T-cell (primary cell): ENCODE measurements around the gene SETDB1. TPM values are rescaled to one million over a fixed set of nuclear protein-coding genes. Genes with fewer than 3 reads are reported as not detected.

Experiments
- ATAC-seq, 4 experiments: fragments of 200-7000 bp in 3 of 4; fragments of 150-1000 bp in 1 of 4; cut with Tn5 transposase; replicated peaks in 1 of 4; 1 replicate in 3 of 4; 2 replicates in 1 of 4; pipeline ENCODE4 v1.10.0; 2021; ENCODE audit warnings: moderate library complexity in 3 of 4, mild to moderate bottlenecking in 2 of 4, moderate number of reproducible peaks in 1 of 4
- CTCF ChIA-PET, 2 donors: fragments of 300-600 bp; sonication (Branson Sonifier 250); formaldehyde crosslinking; loops; one replicate each; lab custom pipeline; 2022; ENCODE audit warnings: antibody characterized with exemption in 2 of 2; lab: Charles Lee
- POLR2A ChIA-PET, 2 donors: fragments of 300-600 bp; sonication (Branson Sonifier 250); formaldehyde crosslinking; loops; one replicate each; lab custom pipeline; 2022; ENCODE audit warnings: antibody characterized with exemption in 2 of 2; lab: Charles Lee
- DNase-seq, 35 experiments: peaks; one replicate each; pipeline versions ENCODE4 v3.0.0 to v3.0.0-alpha.2; 2013 to 2023
- H3K27ac ChIP-seq: one replicate; pipeline ENCODE4 v1.5.1; 2013; ENCODE audit warnings: low read length
- H3K27me3 ChIP-seq, 2 experiments: replicated peaks in 1 of 2; 1 replicate in 1 of 2; 2 replicates in 1 of 2; pipeline versions ENCODE4 v1.6.1 to v1.7.0; 2013; ENCODE audit warnings: low read length in 1 of 2, mixed read lengths in 1 of 2; ENCODE audit not compliant: control insufficient read depth in 2 of 2, insufficient read depth in 2 of 2; ENCODE audit errors: extremely low read depth in 1 of 2
- H3K36me3 ChIP-seq, 2 donors: 1 replicate in 1 of 2; 2 replicates in 1 of 2; pipeline versions ENCODE4 v1.6.1 to v1.7.0; 2013; ENCODE audit warnings: low read length in 1 of 2; ENCODE audit not compliant: control insufficient read depth in 2 of 2, insufficient read depth in 1 of 2; ENCODE audit errors: extremely low read depth in 1 of 2
- H3K4me1 ChIP-seq, 2 experiments: 1 replicate in 1 of 2; 2 replicates in 1 of 2; pipeline versions ENCODE4 v1.6.1 to v1.7.0; 2013; ENCODE audit warnings: low read length in 2 of 2, mixed read lengths in 1 of 2; ENCODE audit not compliant: insufficient read depth in 2 of 2, control insufficient read depth in 1 of 2; ENCODE audit errors: extremely low read depth in 1 of 2
- H3K4me3 ChIP-seq, 2 donors: 1 replicate in 1 of 2; 2 replicates in 1 of 2; pipeline versions ENCODE4 v1.5.1 to v1.7.0; 2013; ENCODE audit warnings: mild to moderate bottlenecking in 2 of 2, low read length in 1 of 2, moderate library complexity in 1 of 2; ENCODE audit not compliant: control insufficient read depth in 1 of 2; ENCODE audit errors: extremely low read depth in 1 of 2
- H3K9me3 ChIP-seq: 2 replicates; pipeline ENCODE4 v1.7.0; 2013
- H3K27ac Mint-ChIP-seq, 2 donors: one replicate each; pipeline ENCODE4 v1.8.0; 2020 to 2021; ENCODE audit warnings: mild to moderate bottlenecking in 2 of 2, mixed read lengths in 2 of 2
- H3K27me3 Mint-ChIP-seq, 2 donors: one replicate each; pipeline ENCODE4 v1.8.0; 2021 to 2022; ENCODE audit warnings: mixed read lengths in 2 of 2
- H3K36me3 Mint-ChIP-seq: one replicate; pipeline ENCODE4 v1.8.0; 2021; ENCODE audit warnings: mixed read lengths
- H3K4me1 Mint-ChIP-seq, 3 donors: one replicate each; pipeline ENCODE4 v1.8.0; 2020 to 2022; ENCODE audit warnings: mixed read lengths in 3 of 3, mild to moderate bottlenecking in 1 of 3
- H3K4me3 Mint-ChIP-seq, 3 donors: one replicate each; pipeline ENCODE4 v1.8.0; 2020 to 2022; ENCODE audit warnings: mild to moderate bottlenecking in 3 of 3, mixed read lengths in 3 of 3, moderate library complexity in 3 of 3
- H3K9me3 Mint-ChIP-seq, 3 donors: one replicate each; pipeline ENCODE4 v1.8.0; 2020 to 2022; ENCODE audit warnings: mixed read lengths in 3 of 3
- WGBS: methylation state at CpG from one replicate; pipeline ENCODE4 v1.1.5; 2013; ENCODE audit warnings: missing lambda C conversion rate; ENCODE audit not compliant: insufficient coverage; 5-methylcytosine and 5-hydroxymethylcytosine counted together
- total RNA-seq, 35 experiments: library from RNA in 6 of 35; stranded (reverse) in 6 of 35; fragments of 120-200 nt in 1 of 35; gene quantifications; one replicate each; pipeline versions ENCODE4 v1.2.1 to v1.2.4 and lab custom pipeline; 2013 to 2026

SETDB1 gene
- total RNA-seq, 5 donors from 2014 or later (not counting 1 experiment from before 2014, with no cell fraction given) = 44.5 to 72.6 (median 62.5) TPM

DNA sequence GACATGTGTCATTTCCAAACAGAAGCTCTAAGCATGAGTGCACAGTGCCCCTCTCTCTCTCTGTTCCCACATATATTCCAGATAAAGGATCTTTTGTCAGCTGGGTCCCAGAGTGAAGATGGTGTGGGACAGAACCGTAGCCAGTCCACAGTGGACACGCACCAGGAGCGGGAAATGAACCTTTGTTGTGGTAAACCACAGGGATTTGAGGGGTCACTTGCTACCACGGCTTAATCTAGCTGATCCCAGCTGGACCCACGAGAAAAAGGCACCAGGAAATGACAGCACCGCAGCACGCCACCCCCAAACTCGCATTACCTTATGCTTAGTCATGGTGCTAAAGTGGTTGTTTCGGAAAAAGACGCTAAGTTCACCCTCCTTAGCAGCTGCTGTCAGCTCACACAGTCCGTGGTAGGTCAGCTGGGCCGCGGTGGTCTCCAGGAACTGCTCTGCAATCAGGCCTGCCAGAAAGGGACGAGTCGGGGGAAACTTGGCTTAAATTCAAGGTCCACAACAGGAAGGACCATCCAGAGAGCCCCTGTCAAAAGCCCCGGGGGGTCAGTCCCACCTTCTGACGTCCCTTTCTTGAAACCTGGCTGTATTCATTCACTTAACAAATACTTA lies 73.0 kb downstream of the SETDB1 start:
- Mint-ChIP-seq H3K27ac (peak overlapping the region; percentile 59 to 78), H3K9me3 (no peaks in the 10 kb centered on the region), H3K4me1 (peaks cover 35 to 45% (median 43%) of the 10 kb centered on the region in 3 donors), H3K27me3 (no peaks in the 10 kb centered on the region), H3K4me3 (no peak overlapping the region), H3K36me3 (peaks cover 27% of the 10 kb centered on the region)
- no peak for DNase-seq
- H3K36me3 ChIP-seq = peaks cover 17 to 42% of the 10 kb centered on the region in 2 donors
- ATAC-seq = no peak
- H3K4me3 ChIP-seq = no peak overlapping the region
- H3K27me3 ChIP-seq = peaks cover 0 to 2% of the 10 kb centered on the region in 2 experiments
- no peak overlapping the region for H3K27ac ChIP-seq
- ChIA-PET POLR2A (interaction anchor here in 1 of 2 donors (0.5 to 0.7 kb wide), 2 partner anchors 14 to 25 kb away, joined by 3 read pairs; no protein-coding TSS in a partner anchor), CTCF (interaction anchor here in 1 of 2 donors (0.6 to 0.7 kb wide), 2 partner anchors 100 to 427 kb away, joined by 4 to 5 read pairs; no protein-coding TSS in a partner anchor)
- 55% methylated on average over 10 of the region's 17 CpGs for WGBS
- H3K9me3 ChIP-seq = no peaks in the 10 kb centered on the region
- peaks cover 19 to 37% of the 10 kb centered on the region in 2 experiments for H3K4me1 ChIP-seq

DNA sequence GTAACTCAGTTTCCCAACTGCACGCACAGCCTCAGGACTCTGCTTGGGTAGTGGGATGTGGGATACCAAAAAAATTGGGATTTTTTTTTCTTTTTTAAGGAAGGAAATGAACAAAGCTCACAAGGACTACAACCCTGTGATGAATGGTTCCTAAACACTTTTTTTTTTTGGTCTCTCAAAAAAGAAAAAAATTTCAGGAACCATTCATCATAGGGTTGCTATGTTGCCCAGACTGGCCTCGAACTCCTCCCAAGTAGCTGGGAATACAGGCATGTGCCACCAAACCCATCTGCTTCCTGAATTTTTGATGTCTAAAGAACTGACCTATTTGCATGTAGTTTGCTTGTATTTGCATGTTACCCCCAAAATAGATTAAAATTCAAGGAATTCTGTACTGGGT lies 73.8 kb downstream of the SETDB1 start:
- ATAC-seq (no peak), DNase-seq (no peak)
- Mint-ChIP-seq H3K27ac (no peak overlapping the region), H3K4me3 (no peak overlapping the region), H3K36me3 (peaks cover 27% of the 10 kb centered on the region), H3K4me1 (peaks cover 37 to 51% (median 49%) of the 10 kb centered on the region in 3 donors), H3K27me3 (no peaks in the 10 kb centered on the region), H3K9me3 (no peaks in the 10 kb centered on the region)
- no peaks in the 10 kb centered on the region for H3K9me3 ChIP-seq
- no peak overlapping the region for H3K27ac ChIP-seq
- no peak overlapping the region for H3K4me3 ChIP-seq
- WGBS = 100% methylated on average over 1 of the region's 2 CpGs
- ChIA-PET POLR2A (interaction anchor here (0.7 kb wide), 2 partner anchors 26 to 481 kb away, joined by 3 read pairs; no protein-coding TSS in a partner anchor), CTCF (interaction anchor here (0.5 to 0.7 kb wide), 2 partner anchors 15 to 100 kb away, joined by 5 to 11 read pairs; no protein-coding TSS in a partner anchor)
- H3K4me1 ChIP-seq = peaks cover 22 to 42% of the 10 kb centered on the region in 2 experiments
- H3K27me3 ChIP-seq = peaks cover 0 to 2% of the 10 kb centered on the region in 2 experiments
- H3K36me3 ChIP-seq = peaks cover 17 to 42% of the 10 kb centered on the region in 2 donors

DNA sequence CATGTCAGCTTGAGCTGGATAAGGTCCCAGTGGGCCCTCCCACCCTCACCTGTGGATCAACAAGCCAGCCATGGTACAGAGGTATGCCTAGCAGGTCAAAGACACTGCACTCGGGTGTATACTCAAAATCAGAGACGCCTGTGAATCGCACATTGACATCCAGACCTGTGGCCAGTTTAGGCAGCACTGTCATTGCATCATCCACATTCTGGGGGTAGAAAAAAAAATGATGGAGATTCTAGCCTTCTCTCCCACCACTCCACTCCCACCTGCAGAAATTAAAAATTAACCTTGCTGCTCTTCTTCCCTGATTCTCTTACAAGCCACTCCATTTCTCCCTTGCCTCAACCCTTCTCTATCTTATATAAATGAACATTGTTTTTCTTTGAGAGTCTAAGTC lies 74.2 kb downstream of the SETDB1 start:
- Mint-ChIP-seq H3K9me3 (no peaks in the 10 kb centered on the region), H3K27ac (peak overlapping the region; percentile 36 to 96), H3K27me3 (no peaks in the 10 kb centered on the region), H3K4me1 (peaks cover 42 to 54% (median 51%) of the 10 kb centered on the region in 3 donors), H3K4me3 (no peak overlapping the region), H3K36me3 (peaks cover 27% of the 10 kb centered on the region)
- Histone ChIP-seq H3K9me3 (no peaks in the 10 kb centered on the region), H3K4me3 (no peak overlapping the region), H3K36me3 (peaks cover 17 to 42% of the 10 kb centered on the region in 2 donors), H3K27me3 (peaks cover 0 to 2% of the 10 kb centered on the region in 2 experiments), H3K4me1 (peaks cover 23 to 47% of the 10 kb centered on the region in 2 experiments), H3K27ac (no peak overlapping the region)
- CTCF ChIA-PET = interaction anchor here (0.5 to 0.6 kb wide), 2 partner anchors 15 to 111 kb away, joined by 4 to 11 read pairs; no protein-coding TSS in a partner anchor
- DNase-seq = no peak
- WGBS = no CpG with 5 or more reads among the region's 3 CpGs
- POLR2A ChIA-PET = interaction anchor here in 1 of 2 donors (0.7 kb wide), 1 partner anchor 481 kb away, joined by 3 read pairs; no protein-coding TSS in a partner anchor
- no peak for ATAC-seq

DNA sequence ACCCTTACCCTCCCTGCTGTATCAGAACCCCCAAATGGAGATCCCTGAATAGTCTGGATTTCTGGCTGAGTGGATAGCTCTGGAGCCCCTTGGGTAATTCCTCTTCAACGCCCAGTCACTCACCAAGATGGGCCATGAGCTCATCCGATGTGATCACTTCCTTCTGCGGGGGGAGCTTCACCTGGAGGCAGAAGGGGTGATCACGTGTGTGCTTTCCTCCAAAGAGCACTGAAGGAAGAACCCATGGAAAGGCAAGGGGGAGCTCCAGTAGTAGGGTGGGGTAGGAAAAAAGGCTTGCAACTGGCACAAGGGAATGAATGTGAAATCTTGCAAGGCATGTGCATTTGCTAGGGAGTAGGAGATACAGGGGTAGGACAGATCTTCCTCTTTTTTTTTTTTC lies 75.4 kb downstream of the SETDB1 start:
- 94% methylated on average over 3 of the region's 4 CpGs for WGBS
- ATAC-seq (no peak), DNase-seq (no peak)

DNA sequence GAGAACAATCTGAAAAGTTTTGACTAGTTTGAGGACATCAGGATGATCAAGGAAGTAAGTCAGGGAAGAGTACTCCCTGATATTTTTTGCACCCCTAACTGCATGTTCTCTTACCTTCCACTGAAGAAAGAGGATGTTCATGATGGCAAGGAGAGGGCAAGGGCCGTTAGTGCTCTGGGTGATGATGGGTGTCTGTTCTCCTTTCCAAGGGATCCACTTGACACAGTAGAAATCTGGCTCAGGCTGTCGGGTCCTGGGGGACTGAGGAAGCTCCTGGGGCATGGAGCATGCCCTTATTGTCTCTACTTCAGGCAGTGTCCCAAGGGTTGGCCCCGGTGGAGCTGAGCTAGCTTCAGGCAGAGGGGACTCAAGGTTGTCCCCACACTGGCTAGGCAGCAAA lies 75.9 kb downstream of the SETDB1 start:
- Histone ChIP-seq H3K27ac (peak overlapping the region; percentile 52), H3K9me3 (no peaks in the 10 kb centered on the region), H3K4me1 (peaks cover 25 to 52% of the 10 kb centered on the region in 2 experiments), H3K4me3 (peak overlapping the region in 1 of 2 donors; percentile 32), H3K27me3 (peaks cover 0 to 2% of the 10 kb centered on the region in 2 experiments), H3K36me3 (peaks cover 17 to 40% of the 10 kb centered on the region in 2 donors)
- ChIA-PET POLR2A (interaction anchor here in 1 of 2 donors (0.6 kb wide), 1 partner anchor 383 kb away, joined by 8 read pairs; no protein-coding TSS in a partner anchor), CTCF (interaction anchor here in 1 of 2 donors (0.6 kb wide), 1 partner anchor 83 kb away, joined by 3 read pairs; no protein-coding TSS in a partner anchor)
- DNase-seq (no peak), ATAC-seq (no peak)
- Mint-ChIP-seq H3K4me3 (peak overlapping the region in 1 of 3 donors; percentile 96), H3K36me3 (peaks cover 24% of the 10 kb centered on the region), H3K4me1 (peaks cover 59 to 65% (median 64%) of the 10 kb centered on the region in 3 donors), H3K27ac (peak overlapping the region; percentile 96 to 97), H3K9me3 (no peaks in the 10 kb centered on the region), H3K27me3 (no peaks in the 10 kb centered on the region)
- 84% methylated on average over 3 of the region's 3 CpGs for WGBS

More for the DNA sequence above, 75.4 kb downstream of the SETDB1 start:
- H3K9me3 Mint-ChIP-seq = no peaks in the 10 kb centered on the region
- ChIA-PET POLR2A (interaction anchor here in 1 of 2 donors (0.6 to 0.8 kb wide), 2 partner anchors 122 to 556 kb away, joined by 3 read pairs; no protein-coding TSS in a partner anchor), CTCF (interaction anchor here in 1 of 2 donors (0.5 kb wide), 2 partner anchors 14 to 96 kb away, joined by 3 to 4 read pairs; no protein-coding TSS in a partner anchor)
- peaks cover 54 to 61% (median 59%) of the 10 kb centered on the region in 3 donors for H3K4me1 Mint-ChIP-seq
- H3K27me3 Mint-ChIP-seq = no peaks in the 10 kb centered on the region
- peak overlapping the region; percentile 4 to 96 (median 28) for H3K4me3 Mint-ChIP-seq
- H3K4me1 ChIP-seq = peaks cover 23 to 47% of the 10 kb centered on the region in 2 experiments
- H3K36me3 ChIP-seq = peaks cover 17 to 42% of the 10 kb centered on the region in 2 donors
- no peak overlapping the region for H3K4me3 ChIP-seq
- H3K9me3 ChIP-seq = no peaks in the 10 kb centered on the region
- peak overlapping the region; percentile 96 to 97 for H3K27ac Mint-ChIP-seq
- no peak overlapping the region for H3K27ac ChIP-seq
- H3K27me3 ChIP-seq = peaks cover 0 to 2% of the 10 kb centered on the region in 2 experiments
- H3K36me3 Mint-ChIP-seq = peaks cover 27% of the 10 kb centered on the region

DNA sequence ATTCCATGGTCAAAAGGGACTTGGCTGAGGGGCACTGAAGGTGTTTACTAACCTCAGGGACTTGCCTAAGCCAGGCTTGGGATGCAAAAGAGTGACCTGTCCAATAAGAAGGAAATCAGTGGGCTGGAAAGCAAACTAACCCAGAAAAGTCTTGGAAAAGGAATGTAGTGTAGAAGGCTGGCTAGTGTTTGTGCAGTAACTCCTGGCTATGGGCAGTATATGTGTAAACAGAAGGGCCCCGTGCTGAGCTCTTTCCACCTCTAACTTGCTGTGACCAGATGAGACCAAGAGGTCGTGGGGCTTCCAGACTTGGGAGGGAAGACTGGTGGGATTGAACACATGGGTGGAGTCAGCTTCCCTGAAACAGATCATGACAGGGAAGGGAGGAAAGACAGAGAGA lies 76.4 kb downstream of the SETDB1 start:
- H3K36me3 Mint-ChIP-seq = peaks cover 20% of the 10 kb centered on the region
- Histone ChIP-seq H3K4me3 (peak overlapping the region; percentile 30 to 49), H3K36me3 (peaks cover 17 to 35% of the 10 kb centered on the region in 2 donors), H3K27ac (peak overlapping the region; percentile 52), H3K27me3 (no peaks in the 10 kb centered on the region), H3K4me1 (peaks cover 28 to 57% of the 10 kb centered on the region in 2 experiments), H3K9me3 (no peaks in the 10 kb centered on the region)
- DNase-seq (no peak), ATAC-seq (no peak)
- H3K4me1 Mint-ChIP-seq = peaks cover 64 to 71% (median 69%) of the 10 kb centered on the region in 3 donors
- H3K27ac Mint-ChIP-seq = peak overlapping the region; percentile 96 to 97
- ChIA-PET POLR2A (interaction anchor here (0.6 kb wide), 2 partner anchors 356 to 383 kb away, joined by 3 to 8 read pairs; no protein-coding TSS in a partner anchor), CTCF (interaction anchor here in 1 of 2 donors (0.6 kb wide), 1 partner anchor 83 kb away, joined by 3 read pairs; no protein-coding TSS in a partner anchor)
- H3K9me3 Mint-ChIP-seq = no peaks in the 10 kb centered on the region
- H3K4me3 Mint-ChIP-seq = peak overlapping the region; percentile 45 to 96 (median 75)
- WGBS = 67% methylated on average over 1 of the region's 2 CpGs
- H3K27me3 Mint-ChIP-seq = no peaks in the 10 kb centered on the region
